HG02884 (cell line): Measurements from ENCODE around the gene KCND3.

Experiments used
- ATAC-seq: cut with Tn5 transposase; IDR thresholded peaks from one replicate; pipeline ENCODE4 v1.9.1; 2021; ENCODE audit warnings: mild to moderate bottlenecking, moderate library complexity; ENCODE audit not compliant: unreplicated experiment

The KCND3 gene

DNA sequence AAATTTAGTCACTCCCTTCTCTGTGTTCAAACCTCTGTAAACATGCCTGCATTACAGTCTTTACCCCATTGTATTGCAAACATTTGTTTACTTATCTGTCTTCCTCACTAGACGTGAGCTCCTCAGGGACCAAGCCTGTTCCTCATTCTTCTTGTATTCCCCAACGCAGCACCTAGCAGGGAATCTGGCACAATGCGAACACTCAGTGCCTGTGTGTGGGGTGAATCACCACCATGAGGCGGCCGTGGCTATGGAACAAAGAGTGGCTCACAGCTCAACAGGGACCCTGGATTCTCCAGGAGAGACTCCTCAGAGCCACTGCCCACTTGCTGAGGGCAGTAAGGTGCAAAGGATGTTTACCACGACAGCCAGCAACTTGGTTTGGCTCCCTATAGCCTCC lies 137.9 kb downstream of the KCND3 start:
- no peak for ATAC-seq

DNA sequence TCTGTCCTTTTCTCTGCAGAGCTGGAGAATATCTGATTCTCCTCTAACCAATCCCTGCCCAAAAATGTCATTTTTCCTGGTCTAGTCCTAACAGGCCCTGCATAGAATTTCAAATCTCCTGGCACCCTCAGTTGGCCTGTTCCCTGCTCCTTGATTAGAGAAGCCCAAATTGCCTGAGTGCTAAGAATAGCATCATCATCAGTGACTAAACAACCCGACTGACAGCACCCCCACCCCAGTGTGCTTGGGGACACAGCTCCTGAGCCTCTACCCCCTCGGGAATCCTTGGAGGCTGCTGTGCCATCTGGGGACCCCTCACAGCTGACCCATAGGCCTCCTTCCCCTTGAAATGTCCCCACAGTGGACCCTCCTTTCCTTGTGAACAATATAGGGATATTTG lies 139.4 kb downstream of the KCND3 start:
- ATAC-seq: no peak

DNA sequence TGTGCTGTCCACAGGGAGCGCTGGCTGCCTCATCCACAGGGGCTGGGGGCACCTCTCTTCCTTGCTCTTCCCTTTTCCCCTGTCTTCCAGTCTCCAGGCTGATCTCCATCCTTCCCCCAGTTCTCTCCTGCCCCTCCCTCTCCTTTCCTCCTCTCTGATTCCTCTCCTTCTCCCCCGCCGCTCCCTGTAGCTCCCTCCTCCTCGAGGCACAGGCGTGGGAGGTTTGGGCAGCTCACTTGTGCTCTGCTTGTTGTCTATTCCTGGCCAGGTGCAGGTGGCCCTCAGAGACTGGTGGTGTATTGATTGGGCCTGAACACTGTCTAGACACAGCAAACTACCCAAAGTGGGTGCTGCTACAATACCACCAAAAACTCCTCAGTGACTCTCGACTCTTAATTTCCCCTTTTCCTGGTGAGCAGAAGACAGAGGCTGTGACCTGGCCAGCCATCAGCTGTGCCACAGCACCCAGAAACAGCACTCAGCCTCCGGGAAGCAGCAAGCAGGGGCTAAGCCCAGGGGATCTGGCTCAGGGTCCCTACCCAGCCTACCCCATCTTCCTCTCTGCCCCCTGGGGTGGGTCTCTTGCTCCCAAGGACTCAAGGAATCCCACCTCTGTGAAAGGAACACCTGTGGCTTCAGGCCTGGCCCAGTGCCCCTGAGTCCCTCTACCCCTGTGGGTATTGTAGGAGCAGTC lies 140.5 kb downstream of the KCND3 start:
- no peak for ATAC-seq

DNA sequence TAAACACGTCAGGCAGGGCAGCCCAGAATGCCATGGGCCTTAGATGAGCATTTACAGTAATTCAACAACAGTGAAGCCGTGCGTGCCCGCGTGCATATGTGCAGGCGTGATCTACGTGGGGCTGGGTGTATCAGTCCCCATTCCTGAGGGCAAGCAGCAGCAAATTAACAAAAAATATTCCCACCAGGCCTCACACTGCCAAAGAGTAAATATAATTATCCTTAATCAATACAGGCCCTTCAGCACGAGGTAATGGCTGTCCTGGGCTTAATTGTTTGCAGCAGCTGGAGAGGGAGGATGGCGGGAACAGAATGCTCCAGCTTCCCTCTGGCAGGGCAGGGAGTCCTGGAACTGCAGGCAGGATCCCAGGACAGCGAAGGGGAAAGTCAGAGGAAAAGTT lies 142.0 kb downstream of the KCND3 start:
- ATAC-seq: no peak

DNA sequence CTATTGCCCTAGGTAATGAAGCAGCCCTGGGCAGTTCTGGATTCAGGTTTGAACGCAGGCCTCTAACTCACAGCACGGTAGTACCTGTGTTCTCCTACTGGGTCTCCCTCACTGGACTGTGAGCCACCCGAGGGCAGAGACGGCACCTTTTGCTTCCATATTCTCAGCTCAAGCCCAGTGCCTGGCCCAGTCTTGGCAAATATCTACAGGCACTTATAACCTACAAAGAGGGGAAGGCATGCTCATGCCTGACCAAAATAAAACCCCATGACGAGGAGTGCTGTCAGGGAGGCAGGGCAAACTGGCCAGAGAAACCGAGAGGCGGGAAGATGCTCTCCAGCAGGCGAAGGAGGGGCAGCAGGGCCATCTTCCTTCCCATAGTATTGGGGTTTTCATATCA lies 142.6 kb downstream of the KCND3 start:
- ATAC-seq: no peak

DNA sequence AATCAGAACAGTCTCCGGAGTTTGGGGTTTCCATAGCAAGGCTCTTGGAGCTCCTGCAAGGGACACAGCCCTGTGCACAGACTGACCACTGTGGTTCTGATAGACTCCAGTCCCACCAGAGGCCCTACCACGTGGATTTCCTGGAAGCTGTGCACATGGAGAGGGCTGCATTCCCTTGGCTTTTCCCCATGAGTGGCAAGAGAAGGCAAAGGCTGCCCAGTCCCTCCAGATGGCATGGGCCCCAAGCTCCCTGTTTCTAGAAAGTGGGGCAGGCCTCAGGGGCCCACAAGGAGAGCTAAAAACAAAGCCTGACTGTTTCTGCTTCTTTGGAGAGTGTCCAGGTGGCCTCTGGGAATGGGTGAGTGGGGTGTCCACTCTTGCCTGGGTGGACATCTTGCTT lies 146.3 kb downstream of the KCND3 start:
- ATAC-seq: no peak

DNA sequence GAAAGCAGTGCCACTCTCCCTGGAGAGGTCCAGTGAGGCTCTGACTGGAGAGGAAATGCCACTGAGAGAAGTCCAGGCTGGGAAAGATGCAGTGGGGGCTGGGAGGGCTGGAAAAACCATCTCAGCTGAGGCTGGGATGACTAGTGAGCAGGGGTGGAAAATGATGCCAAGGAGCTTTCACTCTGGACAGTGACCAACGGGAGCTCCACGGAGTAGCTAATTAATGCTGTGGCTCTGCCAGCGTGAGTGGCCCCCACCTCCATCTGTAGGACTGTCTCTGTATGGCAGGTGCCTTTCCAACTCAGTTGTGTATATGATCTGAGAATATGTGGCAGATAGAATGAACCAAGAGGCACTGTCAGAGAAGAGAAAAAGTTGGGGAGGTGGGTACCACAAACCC lies 147.1 kb downstream of the KCND3 start:
- ATAC-seq: no peak

DNA sequence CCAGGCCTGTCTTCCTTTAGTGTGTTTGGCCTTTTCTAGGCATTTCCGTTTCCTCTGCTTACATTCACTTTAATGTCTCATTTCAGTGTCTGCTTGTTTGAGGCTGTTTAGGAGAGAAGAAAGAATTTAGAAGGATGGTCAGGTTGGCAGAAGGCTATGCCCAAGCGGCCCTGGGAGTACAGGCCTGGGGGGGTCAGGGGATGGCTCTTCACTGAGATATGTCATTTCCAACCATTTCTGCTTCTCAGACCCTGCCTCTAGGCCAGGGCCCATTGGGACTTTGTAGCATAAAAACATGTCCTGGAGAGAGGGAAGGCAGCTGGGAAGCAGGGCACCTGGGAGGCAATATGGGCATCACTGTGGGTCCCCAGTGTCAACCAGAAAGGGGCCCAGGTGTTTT lies 147.7 kb downstream of the KCND3 start:
- ATAC-seq: no peak

DNA sequence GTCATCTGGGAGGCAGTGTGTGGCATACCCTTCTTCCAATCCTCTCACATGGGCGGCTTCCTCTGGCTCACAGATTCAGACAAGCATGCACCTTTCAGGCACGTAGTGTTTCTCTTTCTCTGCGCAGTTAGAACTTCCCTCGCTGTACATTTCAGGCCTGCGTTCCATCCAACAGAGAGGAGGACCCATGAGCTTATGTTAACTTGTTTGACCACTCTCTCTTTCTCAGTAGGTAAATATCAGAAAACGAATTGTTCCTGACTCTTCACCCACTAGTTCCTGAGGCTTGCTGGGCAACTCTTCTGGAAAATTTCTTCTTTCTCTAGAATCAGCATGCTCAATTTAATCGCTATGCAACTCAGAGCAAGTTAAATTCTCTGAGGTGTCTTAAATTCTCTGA lies 148.3 kb downstream of the KCND3 start:
- ATAC-seq: no peak

DNA sequence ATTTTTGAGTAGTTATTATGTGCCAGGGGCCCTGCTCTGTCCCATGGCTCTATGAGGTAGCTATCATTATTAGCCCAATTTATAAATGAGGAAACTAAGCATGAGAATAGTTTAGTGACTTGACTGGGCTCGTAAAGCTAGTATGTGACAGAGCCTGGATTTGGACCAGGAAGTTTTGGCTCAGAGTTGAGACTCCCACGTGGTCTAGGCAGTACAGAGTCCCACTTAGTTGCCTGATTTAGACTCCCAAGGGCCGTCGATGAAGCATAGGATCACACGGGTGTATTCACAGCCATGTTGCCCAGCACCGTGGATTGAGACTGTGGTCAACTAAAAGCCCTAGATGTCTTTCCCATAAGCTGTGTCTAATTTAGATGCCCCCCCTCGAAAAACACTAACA lies 152.1 kb downstream of the KCND3 start:
- no peak for ATAC-seq

DNA sequence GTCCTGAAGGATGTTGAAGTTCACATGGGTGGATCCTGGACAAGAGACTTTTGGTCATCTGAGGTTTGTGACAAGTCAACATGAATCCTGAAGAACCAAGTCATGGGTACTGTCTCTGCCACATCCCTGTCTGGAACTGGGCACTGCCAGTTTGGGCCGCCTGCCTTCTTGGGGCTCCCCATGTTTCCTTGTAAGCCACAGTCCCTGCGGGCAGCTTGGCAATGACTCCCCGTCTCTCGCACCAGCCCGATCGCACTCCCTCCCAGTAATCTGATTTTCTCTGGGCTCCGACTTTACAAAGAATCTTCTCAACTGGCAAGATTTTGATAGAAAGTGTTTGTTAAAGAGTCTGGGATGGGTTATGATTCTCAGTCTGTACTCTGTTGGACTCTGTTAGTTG lies 153.4 kb downstream of the KCND3 start:
- no peak for ATAC-seq

DNA sequence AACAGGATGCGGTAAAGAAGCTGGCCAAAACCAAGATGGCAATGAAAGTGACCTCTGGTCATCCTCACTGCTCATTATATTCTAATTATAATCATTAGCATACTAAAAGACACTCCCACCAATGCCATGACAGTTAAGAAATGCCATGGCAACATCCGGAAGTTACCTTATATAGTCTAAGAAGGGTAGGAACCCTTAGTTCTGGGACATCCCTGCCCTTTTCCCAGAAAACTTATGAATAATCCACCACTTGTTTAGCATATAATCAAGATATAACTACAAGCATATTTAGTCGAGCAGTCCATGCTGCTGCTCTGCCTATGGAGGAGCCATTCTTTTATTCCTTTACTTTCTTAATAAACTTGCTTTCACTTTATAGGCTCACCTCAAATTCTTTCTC lies 154.0 kb downstream of the KCND3 start:
- ATAC-seq: no peak

DNA sequence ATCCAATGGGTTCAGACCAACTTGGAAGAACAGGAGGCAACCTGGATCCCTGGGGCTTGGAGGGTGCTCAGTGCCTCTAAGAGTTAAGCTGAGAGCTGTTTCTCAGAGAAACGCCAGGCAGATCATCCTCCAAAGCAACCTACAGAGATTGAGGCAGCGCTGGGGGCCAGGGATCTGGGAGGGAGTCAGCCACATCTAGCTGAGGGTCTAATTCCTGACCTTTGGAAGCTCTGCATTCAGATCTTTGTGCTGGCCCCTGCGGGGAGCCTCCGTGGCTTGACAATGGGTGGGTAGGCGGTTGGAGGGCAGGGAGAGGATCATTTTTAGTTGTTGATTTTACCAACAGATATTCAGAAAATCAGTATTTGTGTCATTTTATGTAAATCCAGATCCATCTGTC lies 154.5 kb downstream of the KCND3 start:
- ATAC-seq: no peak

DNA sequence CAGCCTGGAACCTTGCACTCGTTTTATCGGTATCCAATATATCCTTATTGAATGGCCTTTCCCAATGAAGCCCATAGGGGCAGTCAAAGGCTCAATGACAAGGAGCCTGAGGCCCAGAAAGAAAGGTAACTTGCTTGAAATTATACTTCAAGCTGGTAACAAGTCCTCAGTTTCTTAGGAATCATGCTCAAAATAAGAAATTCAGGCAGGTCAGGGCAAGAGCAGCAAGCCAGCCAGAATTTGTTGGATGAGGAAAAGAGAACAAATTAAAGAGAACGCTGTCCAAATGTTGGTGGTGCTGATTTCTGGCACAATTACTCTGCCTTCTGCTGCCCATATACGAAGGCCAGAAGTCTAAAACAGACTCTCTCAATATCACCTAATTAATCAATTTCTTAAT lies 156.1 kb downstream of the KCND3 start:
- ATAC-seq: no peak

DNA sequence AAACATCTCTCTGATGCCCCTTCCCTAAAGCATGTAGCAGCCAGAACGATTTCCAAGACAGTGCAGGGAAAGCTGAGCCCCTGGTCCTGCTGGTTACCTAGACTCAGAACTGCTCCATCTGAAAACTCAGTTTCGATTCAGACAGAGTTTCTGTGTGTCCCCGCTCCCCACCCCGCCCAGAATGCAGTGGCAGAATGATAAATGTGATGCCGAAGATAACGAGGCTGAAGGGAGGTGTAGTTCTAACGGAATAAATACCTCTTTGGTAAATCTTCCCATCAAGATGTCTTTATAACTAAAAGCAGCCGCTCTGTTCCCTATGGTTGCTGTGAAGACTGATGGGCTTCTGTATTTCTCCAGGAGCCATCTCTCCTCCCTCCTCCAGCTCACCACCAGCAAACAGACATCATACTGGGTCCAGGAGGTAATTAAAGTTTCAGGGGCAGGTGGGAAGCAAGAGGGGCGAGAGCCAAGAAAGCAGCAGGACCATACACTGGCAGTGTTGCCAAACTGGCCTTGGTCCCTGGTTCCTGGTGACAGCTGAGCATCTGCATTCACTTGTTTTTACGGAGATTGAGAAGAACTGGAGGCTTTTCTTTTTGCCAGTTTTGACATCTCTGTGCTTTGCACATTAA lies 156.8 kb downstream of the KCND3 start:
- ATAC-seq: no peak

DNA sequence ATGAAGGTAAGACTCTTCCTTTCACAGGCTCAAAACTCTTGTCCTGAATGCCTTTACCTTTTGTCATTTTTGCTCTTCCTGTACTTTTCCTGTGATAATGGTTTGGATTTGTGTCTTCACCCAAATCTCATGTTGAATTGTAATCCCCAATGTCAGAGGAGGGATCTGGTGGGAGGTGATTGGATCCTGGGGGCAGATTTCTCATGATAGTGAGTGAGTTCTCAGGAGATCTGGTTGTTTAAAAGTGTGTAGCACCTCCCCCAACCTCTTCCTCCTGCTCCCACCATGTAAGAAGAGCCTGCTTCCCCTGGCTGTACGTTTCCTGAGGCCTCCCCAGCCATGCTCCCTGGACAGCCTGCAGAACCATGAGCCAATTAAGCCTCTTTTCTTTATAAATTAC lies 158.3 kb downstream of the KCND3 start:
- ATAC-seq: no peak

DNA sequence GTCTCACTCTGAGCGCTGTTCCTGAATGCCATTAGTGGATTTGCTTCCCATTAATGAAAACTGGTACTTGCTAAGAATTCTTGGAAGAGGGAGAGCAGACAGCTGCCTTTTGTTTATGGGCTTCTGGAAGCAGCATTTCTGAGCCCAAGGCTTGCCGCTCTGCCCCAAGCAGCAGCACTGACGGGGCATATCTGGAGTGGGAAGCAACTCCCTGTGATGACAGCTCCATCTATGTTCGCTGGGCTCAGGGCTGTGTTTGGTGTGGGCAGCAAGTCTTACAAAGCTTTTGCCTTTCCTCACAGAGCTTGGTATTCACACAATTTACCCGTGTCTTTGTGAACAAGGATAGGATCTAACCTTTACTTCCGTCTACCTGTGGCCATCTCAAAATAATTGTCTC lies 161.5 kb downstream of the KCND3 start:
- ATAC-seq: no peak

DNA sequence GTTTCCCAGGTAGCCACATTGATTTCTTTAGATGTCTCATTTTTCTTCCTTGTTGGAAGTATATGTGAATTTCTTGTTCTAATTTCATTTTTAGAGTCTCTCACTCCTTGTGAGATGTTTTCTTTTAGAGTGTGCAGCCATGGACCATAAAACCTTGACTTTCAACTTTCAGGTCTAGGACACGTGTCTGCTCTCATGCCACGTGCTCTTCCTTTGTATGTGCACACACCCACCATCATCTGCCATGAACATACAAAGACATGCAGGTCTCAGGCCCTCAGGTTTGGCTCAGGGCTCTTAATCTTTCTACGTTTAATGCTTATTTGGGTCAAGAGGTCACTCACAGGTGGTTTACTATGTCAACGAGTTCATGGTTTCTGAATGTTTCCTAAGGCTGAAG lies 163.2 kb downstream of the KCND3 start:
- no peak for ATAC-seq

DNA sequence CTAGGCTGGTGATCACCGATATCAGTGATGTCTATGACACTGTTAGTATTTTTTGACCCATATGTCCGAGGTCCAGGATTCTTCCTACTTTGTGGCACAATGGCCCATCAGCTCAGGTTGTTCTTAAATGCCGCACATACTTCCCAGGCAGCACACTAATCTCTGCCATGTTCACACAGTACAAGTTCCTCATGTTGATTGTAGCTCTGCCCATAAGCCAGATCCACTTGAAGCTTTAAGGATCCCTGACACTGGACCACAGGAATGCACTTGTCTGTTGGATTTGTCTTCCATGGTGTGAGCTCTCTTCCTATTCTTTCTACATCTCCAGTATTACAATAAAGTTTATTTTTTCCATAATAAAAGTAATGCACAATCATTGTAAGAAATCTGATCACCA lies 164.3 kb downstream of the KCND3 start:
- ATAC-seq: no peak

DNA sequence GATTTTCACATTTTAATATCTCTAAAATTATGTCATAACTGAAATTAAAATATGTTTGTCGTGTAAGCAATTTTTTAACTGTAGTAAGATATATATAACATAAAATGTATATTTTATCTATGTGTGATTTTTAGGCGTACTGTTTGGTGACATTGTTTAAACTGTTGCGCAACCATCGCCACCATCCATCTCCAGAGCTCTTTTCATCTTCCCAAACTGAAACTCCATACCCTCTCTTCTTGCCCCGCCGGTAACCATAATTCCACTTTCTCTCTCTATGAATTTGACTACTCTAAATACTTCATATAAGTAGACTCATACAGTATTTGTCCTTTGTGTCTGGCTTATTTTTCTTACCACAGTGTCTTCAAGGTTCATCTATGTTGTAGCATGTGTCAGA lies 167.3 kb downstream of the KCND3 start:
- ATAC-seq: no peak

DNA sequence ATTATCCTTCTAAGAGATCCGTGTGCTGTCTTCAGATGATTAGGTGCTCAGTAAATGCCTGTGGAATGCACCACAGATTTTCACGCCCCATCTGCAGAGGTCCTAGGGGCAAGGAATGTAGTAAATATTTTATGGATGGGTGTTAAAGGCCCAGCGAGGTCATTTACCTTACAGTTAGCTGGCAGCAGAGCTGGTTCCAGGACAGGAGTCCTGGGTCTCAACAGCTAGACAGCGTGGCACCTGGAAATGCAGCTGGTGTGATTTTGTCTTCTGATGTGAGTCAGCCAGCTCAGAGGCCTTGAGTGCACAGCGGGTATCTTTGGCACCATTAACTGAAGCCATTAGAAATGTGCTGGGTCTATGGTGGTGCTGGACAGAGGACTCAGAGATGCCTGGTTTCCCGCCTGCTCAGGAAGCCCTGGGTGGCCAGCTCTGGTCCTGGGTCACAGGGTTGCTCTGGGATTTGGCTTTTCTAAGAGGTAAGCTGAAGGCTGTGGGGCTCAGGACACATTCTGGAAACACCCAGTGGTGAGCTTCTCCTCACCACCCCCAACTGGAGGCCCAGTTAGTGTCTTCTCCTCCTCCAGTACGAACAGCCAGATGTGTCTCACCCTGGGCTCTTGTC lies 168.2 kb downstream of the KCND3 start:
- no peak for ATAC-seq

DNA sequence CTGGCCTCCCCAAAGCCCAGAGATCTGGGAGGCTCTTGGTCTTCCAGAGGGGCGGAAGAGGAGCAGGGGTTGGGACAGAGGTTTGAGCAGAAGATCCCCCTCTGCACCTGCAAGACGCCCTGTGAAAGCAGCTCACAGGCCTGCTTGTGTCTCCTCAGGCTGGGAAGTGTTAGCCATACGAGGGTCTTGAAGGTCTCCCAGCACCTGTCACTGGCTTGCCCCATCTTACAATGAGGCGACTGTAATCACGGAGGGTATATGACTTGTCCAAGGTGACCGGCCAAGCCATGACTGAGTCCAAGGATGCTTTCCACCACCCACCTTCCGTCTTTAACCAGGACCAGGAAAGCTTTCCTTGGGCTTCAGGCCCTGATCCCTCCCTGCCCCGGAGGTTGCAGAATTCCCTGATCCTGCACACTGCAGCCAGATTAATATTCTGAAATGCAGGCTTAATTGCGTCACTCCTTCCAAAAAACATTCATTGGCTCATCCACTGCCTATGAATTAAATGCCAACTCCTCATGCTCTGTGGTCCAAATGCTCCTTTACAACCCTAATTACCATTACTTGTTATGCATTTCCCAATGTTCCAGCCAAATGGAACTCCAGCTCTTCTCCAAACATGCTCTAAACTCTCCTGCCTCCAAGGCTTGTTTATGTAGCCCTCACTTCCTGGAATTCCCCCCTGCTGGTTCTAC lies 169.8 kb downstream of the KCND3 start:
- no peak for ATAC-seq
